ENCODE measurements around the gene KCNAB3.

DNA sequence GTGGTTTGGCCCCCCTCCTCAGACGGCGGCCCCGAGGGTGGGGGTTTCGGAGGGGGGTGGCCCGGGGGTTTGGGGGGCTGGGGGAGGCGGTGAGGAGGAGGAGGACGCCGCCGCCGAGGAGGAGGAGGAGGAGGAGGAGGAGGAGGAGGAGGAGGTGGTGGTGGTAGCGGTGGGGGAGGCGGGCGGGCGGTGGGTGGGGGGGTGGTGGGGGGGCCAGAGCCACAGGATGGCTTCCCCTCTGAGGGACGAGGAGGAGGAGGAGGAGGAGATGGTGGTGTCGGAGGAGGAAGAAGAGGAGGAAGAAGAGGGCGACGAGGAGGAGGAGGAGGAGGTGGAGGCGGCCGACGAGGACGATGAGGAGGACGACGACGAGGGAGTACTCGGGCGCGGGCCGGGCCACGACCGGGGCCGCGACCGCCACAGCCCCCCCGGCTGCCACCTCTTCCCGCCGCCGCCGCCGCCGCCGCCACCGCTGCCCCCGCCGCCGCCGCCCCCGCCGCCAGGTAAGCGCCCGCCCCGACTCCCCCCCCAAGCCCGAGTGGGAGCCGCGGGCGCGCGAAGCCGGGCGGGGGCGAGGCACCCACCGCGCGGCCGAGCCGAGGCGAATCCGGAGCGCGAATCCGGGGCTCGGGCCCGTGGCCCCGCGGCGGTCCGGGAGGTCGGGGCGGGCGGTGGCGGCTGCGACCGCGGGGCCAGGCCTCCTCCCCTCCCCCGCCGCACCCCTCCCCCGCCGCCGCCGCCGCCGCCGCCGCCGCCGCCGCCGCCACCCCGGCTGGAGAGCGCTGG is 44.9 kb downstream of the KCNAB3 start:
- TF ChIP-seq, protein P1, sequence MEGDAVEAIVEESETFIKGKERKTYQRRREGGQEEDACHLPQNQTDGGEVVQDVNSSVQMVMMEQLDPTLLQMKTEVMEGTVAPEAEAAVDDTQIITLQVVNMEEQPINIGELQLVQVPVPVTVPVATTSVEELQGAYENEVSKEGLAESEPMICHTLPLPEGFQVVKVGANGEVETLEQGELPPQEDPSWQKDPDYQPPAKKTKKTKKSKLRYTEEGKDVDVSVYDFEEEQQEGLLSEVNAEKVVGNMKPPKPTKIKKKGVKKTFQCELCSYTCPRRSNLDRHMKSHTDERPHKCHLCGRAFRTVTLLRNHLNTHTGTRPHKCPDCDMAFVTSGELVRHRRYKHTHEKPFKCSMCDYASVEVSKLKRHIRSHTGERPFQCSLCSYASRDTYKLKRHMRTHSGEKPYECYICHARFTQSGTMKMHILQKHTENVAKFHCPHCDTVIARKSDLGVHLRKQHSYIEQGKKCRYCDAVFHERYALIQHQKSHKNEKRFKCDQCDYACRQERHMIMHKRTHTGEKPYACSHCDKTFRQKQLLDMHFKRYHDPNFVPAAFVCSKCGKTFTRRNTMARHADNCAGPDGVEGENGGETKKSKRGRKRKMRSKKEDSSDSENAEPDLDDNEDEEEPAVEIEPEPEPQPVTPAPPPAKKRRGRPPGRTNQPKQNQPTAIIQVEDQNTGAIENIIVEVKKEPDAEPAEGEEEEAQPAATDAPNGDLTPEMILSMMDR (IDR thresholded peaks at IDR 0.05; ENCODE audit: low read depth, low read length, missing input control) = no peak
- TF ChIP-seq HNF4A (conservative IDR thresholded peaks at IDR 0.05) (no peak), MAX (IDR thresholded peaks at IDR 0.05) (no peak), FOXA2 (IDR thresholded peaks at IDR 0.05) (no peak), FOXA1 (IDR thresholded peaks at IDR 0.05) (no peak)
- TF ChIP-seq, protein P2, sequence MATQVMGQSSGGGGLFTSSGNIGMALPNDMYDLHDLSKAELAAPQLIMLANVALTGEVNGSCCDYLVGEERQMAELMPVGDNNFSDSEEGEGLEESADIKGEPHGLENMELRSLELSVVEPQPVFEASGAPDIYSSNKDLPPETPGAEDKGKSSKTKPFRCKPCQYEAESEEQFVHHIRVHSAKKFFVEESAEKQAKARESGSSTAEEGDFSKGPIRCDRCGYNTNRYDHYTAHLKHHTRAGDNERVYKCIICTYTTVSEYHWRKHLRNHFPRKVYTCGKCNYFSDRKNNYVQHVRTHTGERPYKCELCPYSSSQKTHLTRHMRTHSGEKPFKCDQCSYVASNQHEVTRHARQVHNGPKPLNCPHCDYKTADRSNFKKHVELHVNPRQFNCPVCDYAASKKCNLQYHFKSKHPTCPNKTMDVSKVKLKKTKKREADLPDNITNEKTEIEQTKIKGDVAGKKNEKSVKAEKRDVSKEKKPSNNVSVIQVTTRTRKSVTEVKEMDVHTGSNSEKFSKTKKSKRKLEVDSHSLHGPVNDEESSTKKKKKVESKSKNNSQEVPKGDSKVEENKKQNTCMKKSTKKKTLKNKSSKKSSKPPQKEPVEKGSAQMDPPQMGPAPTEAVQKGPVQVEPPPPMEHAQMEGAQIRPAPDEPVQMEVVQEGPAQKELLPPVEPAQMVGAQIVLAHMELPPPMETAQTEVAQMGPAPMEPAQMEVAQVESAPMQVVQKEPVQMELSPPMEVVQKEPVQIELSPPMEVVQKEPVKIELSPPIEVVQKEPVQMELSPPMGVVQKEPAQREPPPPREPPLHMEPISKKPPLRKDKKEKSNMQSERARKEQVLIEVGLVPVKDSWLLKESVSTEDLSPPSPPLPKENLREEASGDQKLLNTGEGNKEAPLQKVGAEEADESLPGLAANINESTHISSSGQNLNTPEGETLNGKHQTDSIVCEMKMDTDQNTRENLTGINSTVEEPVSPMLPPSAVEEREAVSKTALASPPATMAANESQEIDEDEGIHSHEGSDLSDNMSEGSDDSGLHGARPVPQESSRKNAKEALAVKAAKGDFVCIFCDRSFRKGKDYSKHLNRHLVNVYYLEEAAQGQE (IDR thresholded peaks at IDR 0.05) = no peak

All from liver (tissue), 3 donors.